HEK293 (cell line): ENCODE data around the gene FERMT2.
A peak's percentile ranks its signal among the peaks of the same experiment; 100 is the strongest.

Source experiments
- CTCF ChIA-PET: fragments of 350-600 bp; formaldehyde crosslinking; extraction: SDS; loops from one replicate; lab custom pipeline; 2021; ENCODE audit warnings: antibody characterized with exemption; lab: Yijun Ruan, JAX
- POLR2A ChIA-PET: fragments of 300-600 bp; formaldehyde crosslinking; extraction: SDS; loops from one replicate; lab custom pipeline; 2020; ENCODE audit warnings: antibody characterized with exemption, inconsistent platforms; lab: Yijun Ruan, JAX
- H3K27ac ChIP-seq: fragments of 200-500 bp; sonication (Bioruptor generic); 2 replicates; pipeline ENCODE4 v1.5.1; 2014; ENCODE audit warnings: low read depth, low read length, control low read depth, inconsistent platforms; ENCODE audit errors: extremely low read depth
- H3K36me3 ChIP-seq, 2 experiments: fragments of 200-500 bp in 1 of 2; sonication (Bioruptor generic) in 1 of 2; 1 replicate in 1 of 2; 2 replicates in 1 of 2; pipeline ENCODE4 v1.5.1; 2014 to 2017; ENCODE audit warnings: inconsistent platforms in 2 of 2, low read length in 2 of 2; ENCODE audit not compliant: control insufficient read depth in 2 of 2, insufficient read depth in 1 of 2
- H3K4me1 ChIP-seq: fragments of 200-500 bp; sonication (Bioruptor generic); 2 replicates; pipeline ENCODE4 v1.5.1; 2014; ENCODE audit warnings: mild to moderate bottlenecking, low read length, inconsistent platforms; ENCODE audit not compliant: control insufficient read depth, insufficient read depth
- H3K4me3 ChIP-seq: 2 replicates; pipeline ENCODE4 v1.5.1; 2011; ENCODE audit warnings: low read depth, mild to moderate bottlenecking, control low read depth, low read length, moderate library complexity
- H3K9me3 ChIP-seq: fragments of 200-500 bp; sonication (Bioruptor generic); 2 replicates; pipeline ENCODE4 v1.5.1; 2014; ENCODE audit warnings: low read depth, low read length, inconsistent platforms; ENCODE audit not compliant: control insufficient read depth, insufficient read depth
- BCL6B ChIP-seq: fragments of 450-650 bp; formaldehyde crosslinking; IDR thresholded peaks from 2 replicates; pipeline ENCODE4 v1.5.1; 2017; ENCODE audit warnings: missing biosample characterization, missing genetic modification characterization
- GLIS2 ChIP-seq: fragments of 450-650 bp; formaldehyde crosslinking; IDR thresholded peaks from 2 replicates; pipeline ENCODE4 v1.5.1; 2016; ENCODE audit warnings: missing biosample characterization, missing genetic modification characterization
- HIC1 ChIP-seq: fragments of 450-650 bp; formaldehyde crosslinking; IDR thresholded peaks from 2 replicates; pipeline ENCODE4 v1.5.1; 2016; ENCODE audit warnings: missing biosample characterization, missing genetic modification characterization
- KLF1 ChIP-seq: fragments of 450-650 bp; formaldehyde crosslinking; IDR thresholded peaks from 2 replicates; pipeline ENCODE4 v1.5.1; 2016; ENCODE audit warnings: missing biosample characterization, missing genetic modification characterization
- MEIS1 ChIP-seq: sonication (generic); formaldehyde crosslinking; IDR thresholded peaks from 2 replicates; pipeline ENCODE4 v1.8.1; 2022; ENCODE audit warnings: missing genetic modification reagents, mild to moderate bottlenecking, borderline replicate concordance
- OVOL3 ChIP-seq: fragments of 450-650 bp; formaldehyde crosslinking; IDR thresholded peaks from 2 replicates; pipeline ENCODE4 v1.5.1; 2016; ENCODE audit warnings: missing biosample characterization, missing genetic modification characterization
- PBX3 ChIP-seq: sonication (generic); formaldehyde crosslinking; IDR thresholded peaks from 2 replicates; pipeline ENCODE4 v1.8.1; 2022; ENCODE audit warnings: mild to moderate bottlenecking, moderate library complexity, missing genetic modification reagents
- PRDM6 ChIP-seq: fragments of 450-650 bp; formaldehyde crosslinking; IDR thresholded peaks from 2 replicates; pipeline ENCODE4 v1.5.1; 2017; ENCODE audit warnings: missing biosample characterization, missing genetic modification characterization
- TRIM28 ChIP-seq: IDR thresholded peaks from 2 replicates; pipeline ENCODE4 v1.6.1; 2011; ENCODE audit warnings: low read length, control low read depth, borderline replicate concordance
- WT1 ChIP-seq: fragments of 450-650 bp; formaldehyde crosslinking; IDR thresholded peaks from 2 replicates; pipeline ENCODE4 v1.5.1; 2016; ENCODE audit warnings: missing biosample characterization, missing genetic modification characterization
- ZBTB44 ChIP-seq: fragments of 450-650 bp; IDR thresholded peaks from 2 replicates; pipeline ENCODE4 v1.5.1; 2018; ENCODE audit warnings: missing biosample characterization, mild to moderate bottlenecking, missing genetic modification characterization
- ZNF266 ChIP-seq: fragments of 450-650 bp; formaldehyde crosslinking; IDR thresholded peaks from 2 replicates; pipeline ENCODE4 v1.5.1; 2016; ENCODE audit warnings: missing biosample characterization, missing genetic modification characterization, low read depth
- ZNF366 ChIP-seq: fragments of 450-650 bp; formaldehyde crosslinking; conservative IDR thresholded peaks from 2 replicates; pipeline ENCODE4 v1.5.1; 2016; ENCODE audit warnings: missing biosample characterization, missing genetic modification characterization
- ZNF391 ChIP-seq: fragments of 450-650 bp; formaldehyde crosslinking; IDR thresholded peaks from 2 replicates; pipeline ENCODE4 v1.5.1; 2016; ENCODE audit warnings: low read depth, missing biosample characterization, missing genetic modification characterization, borderline replicate concordance
- ZNF670 ChIP-seq: fragments of 450-650 bp; formaldehyde crosslinking; IDR thresholded peaks from 2 replicates; pipeline ENCODE4 v1.5.1; 2016; ENCODE audit warnings: missing biosample characterization, missing genetic modification characterization, low read depth
- ZNF768 ChIP-seq: fragments of 450-650 bp; formaldehyde crosslinking; IDR thresholded peaks from 2 replicates; pipeline ENCODE4 v1.5.1; 2018; ENCODE audit warnings: missing biosample characterization, mild to moderate bottlenecking, missing genetic modification characterization
- ZSCAN16 ChIP-seq: fragments of 450-650 bp; formaldehyde crosslinking; IDR thresholded peaks from 2 replicates; pipeline ENCODE4 v1.5.1; 2016; ENCODE audit warnings: missing biosample characterization, missing genetic modification characterization

Gene FERMT2

GRCh38 chr14:52835122-52835903, 115.5 kb downstream of the FERMT2 start (continued):
- TF ChIP-seq WT1 (peak; percentile 86), ZNF366 (tag by site-specific recombination) (peak; percentile 81), PBX3 (no peak), ZNF391 (tag by site-specific recombination) (0 out of 2 replicates have a peak, but pooled peaks have one; percentile 54), HIC1 (tag by site-specific recombination) (peak; percentile 72; the same call in 1 of the 2 replicates), KLF1 (peak; percentile 78), PRDM6 (tag by site-specific recombination) (peak; percentile 76), BCL6B (tag by site-specific recombination) (peak; percentile 78), ZNF670 (tag by site-specific recombination) (no peak), ZNF768 (tag by site-specific recombination) (no peak), MEIS1 (CRISPR knock-in tag) (0 out of 2 replicates have a peak, but pooled peaks have one; percentile 37), ZNF266 (no peak), ZBTB44 (tag by site-specific recombination) (peak; percentile 13; the same call in 1 of the 2 replicates), ZSCAN16 (peak; percentile 93), TRIM28 (peak; percentile 86; the same call in 1 of the 2 replicates), GLIS2 (tag by site-specific recombination) (peak; percentile 11; the same call in 1 of the 2 replicates)

- CTCF ChIA-PET: interaction anchor here (0.7 to 0.8 kb wide), 5 partner anchors 19 to 318 kb away, joined by 3 to 6 read pairs (median 3); no protein-coding TSS in a partner anchor
- Histone ChIP-seq H3K9me3 (no peaks in the 10 kb centered on the region), H3K36me3 (no peaks in the 10 kb centered on the region), H3K4me3 (no peak overlapping the region), H3K4me1 (peaks cover 17% of the 10 kb centered on the region), H3K27ac (no peak overlapping the region)
- POLR2A ChIA-PET: interaction anchor here (0.6 to 1.0 kb wide), 4 partner anchors 22 to 495 kb away, joined by 3 to 8 read pairs (median 3); partner anchors contain the start of gene FERMT2
- TF ChIP-seq OVOL3 (no peak), ZBTB44 (tag by site-specific recombination) (peak; percentile 61)
These were observed 116.4 kb downstream of the FERMT2 start for GRCh38 chr14:52834440-52834842.
